Osteocyte (in vitro differentiated cells): ENCODE measurements around the gene INTS3. TPM values are rescaled to one million over a fixed set of nuclear protein-coding genes. Genes with fewer than 3 reads are reported as not detected.

ENCODE experiments used
- DNase-seq: peaks from one replicate; pipeline ENCODE4 v3.0.0; 2021; ENCODE audit warnings: mixed read lengths; ENCODE audit not compliant: unreplicated experiment; ENCODE audit errors: extremely low spot score
- H3K27ac Mint-ChIP-seq: one replicate; pipeline ENCODE4 v1.8.0; 2021; ENCODE audit warnings: mild to moderate bottlenecking, mixed read lengths; ENCODE audit not compliant: unreplicated experiment
- H3K27me3 Mint-ChIP-seq: one replicate; pipeline ENCODE4 v1.8.0; 2021; ENCODE audit warnings: mixed read lengths; ENCODE audit not compliant: unreplicated experiment
- H3K36me3 Mint-ChIP-seq: one replicate; pipeline ENCODE4 v1.8.0; 2021; ENCODE audit warnings: mixed read lengths; ENCODE audit not compliant: unreplicated experiment
- H3K4me1 Mint-ChIP-seq: one replicate; pipeline ENCODE4 v1.8.0; 2021; ENCODE audit warnings: mixed read lengths; ENCODE audit not compliant: unreplicated experiment
- H3K4me3 Mint-ChIP-seq: one replicate; pipeline ENCODE4 v1.8.0; 2021; ENCODE audit warnings: mild to moderate bottlenecking, moderate library complexity, mixed read lengths; ENCODE audit not compliant: unreplicated experiment
- H3K9me3 Mint-ChIP-seq: one replicate; pipeline ENCODE4 v1.8.0; 2021; ENCODE audit warnings: mixed read lengths; ENCODE audit not compliant: unreplicated experiment
- total RNA-seq: library from RNA; stranded (reverse); gene quantifications from 2 replicates; pipeline ENCODE4 v1.2.1, GENCODE V29; 2021
- TF ChIP-seq, protein P1 (sequence below): fragments of 200-600 bp; sonication (generic); IDR thresholded peaks from 2 replicates; pipeline ENCODE4 v1.5.0; 2021; ENCODE audit warnings: antibody characterized with exemption, mild to moderate bottlenecking, moderate library complexity

INTS3 gene
- total RNA-seq, 1 donor from 2014 or later, result 65.9 TPM

DNA sequence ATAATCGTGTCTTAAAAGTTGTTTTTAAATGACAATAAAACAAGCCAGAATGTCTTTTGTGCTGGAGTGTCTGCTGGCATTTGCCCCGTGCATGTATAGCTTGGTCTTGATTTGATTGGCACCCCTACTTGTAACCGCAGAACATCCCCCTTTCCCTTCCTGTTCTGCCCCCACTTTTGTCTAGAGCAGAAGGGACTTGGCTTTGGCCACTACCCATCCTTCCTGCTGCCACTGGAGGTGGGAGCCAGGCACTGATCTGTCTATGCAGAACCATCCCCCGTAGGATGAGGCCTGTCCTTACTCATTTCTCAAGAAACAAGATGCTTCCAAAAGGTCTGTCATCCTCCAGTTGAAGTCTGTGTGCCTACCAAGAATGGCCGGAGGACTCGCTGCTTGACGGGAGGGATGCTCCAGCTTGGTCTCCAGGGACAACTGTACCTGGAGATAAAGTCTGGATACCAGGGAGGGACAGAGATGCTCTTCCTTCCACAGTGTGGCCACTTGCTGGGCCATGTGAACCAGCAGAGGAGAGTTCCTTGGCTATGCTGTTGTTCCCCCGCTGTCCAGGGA lies 46.3 kb downstream of the INTS3 start:
- peaks cover 13% of the 10 kb centered on the region for H3K36me3 Mint-ChIP-seq
- no peaks in the 10 kb centered on the region for H3K27me3 Mint-ChIP-seq
- H3K27ac Mint-ChIP-seq, result no peak overlapping the region
- H3K9me3 Mint-ChIP-seq, result no peaks in the 10 kb centered on the region
- TF ChIP-seq, protein P1, sequence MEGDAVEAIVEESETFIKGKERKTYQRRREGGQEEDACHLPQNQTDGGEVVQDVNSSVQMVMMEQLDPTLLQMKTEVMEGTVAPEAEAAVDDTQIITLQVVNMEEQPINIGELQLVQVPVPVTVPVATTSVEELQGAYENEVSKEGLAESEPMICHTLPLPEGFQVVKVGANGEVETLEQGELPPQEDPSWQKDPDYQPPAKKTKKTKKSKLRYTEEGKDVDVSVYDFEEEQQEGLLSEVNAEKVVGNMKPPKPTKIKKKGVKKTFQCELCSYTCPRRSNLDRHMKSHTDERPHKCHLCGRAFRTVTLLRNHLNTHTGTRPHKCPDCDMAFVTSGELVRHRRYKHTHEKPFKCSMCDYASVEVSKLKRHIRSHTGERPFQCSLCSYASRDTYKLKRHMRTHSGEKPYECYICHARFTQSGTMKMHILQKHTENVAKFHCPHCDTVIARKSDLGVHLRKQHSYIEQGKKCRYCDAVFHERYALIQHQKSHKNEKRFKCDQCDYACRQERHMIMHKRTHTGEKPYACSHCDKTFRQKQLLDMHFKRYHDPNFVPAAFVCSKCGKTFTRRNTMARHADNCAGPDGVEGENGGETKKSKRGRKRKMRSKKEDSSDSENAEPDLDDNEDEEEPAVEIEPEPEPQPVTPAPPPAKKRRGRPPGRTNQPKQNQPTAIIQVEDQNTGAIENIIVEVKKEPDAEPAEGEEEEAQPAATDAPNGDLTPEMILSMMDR, result no peak
- H3K4me3 Mint-ChIP-seq, result no peak overlapping the region
- H3K4me1 Mint-ChIP-seq, result peaks cover 23% of the 10 kb centered on the region
- no peak for DNase-seq

GRCh38 chr1:153774780-153775457 lies 47.1 kb downstream of the INTS3 start, which contains the start of gene SLC27A3:
Gene SLC27A3, plus strand, starts transcription at chr1:153775407. Its CDS starts 91 bp downstream, at chr1:153775498.
- TF ChIP-seq, protein P1, result no peak
- Mint-ChIP-seq H3K4me1 (peaks cover 23% of the 10 kb centered on the region), H3K36me3 (peaks cover 6% of the 10 kb centered on the region), H3K27me3 (no peaks in the 10 kb centered on the region), H3K27ac (peak within 1 kb of the TSS; percentile 48), H3K4me3 (peak within 1 kb of the TSS; percentile 74), H3K9me3 (no peaks in the 10 kb centered on the region)
- no peak for DNase-seq

DNA sequence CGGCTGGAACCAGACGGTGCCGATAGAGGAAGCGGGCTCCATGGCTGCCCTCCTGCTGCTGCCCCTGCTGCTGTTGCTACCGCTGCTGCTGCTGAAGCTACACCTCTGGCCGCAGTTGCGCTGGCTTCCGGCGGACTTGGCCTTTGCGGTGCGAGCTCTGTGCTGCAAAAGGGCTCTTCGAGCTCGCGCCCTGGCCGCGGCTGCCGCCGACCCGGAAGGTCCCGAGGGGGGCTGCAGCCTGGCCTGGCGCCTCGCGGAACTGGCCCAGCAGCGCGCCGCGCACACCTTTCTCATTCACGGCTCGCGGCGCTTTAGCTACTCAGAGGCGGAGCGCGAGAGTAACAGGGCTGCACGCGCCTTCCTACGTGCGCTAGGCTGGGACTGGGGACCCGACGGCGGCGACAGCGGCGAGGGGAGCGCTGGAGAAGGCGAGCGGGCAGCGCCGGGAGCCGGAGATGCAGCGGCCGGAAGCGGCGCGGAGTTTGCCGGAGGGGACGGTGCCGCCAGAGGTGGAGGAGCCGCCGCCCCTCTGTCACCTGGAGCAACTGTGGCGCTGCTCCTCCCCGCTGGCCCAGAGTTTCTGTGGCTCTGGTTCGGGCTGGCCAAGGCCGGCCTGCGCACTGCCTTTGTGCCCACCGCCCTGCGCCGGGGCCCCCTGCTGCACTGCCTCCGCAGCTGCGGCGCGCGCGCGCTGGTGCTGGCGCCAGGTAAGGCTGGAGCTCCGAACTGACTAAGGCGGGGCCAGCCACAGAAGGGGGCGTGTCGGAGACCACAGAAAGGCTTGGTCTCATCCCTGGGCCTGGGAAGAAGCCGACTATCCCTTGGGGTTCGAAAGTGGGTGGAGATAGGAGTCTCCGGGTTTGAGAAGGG lies 47.8 kb downstream of the INTS3 start:
- TF ChIP-seq, protein P1, result no peak
- peak overlapping the region; percentile 18 for H3K27ac Mint-ChIP-seq
- no peaks in the 10 kb centered on the region for H3K9me3 Mint-ChIP-seq
- H3K4me1 Mint-ChIP-seq, result peaks cover 21% of the 10 kb centered on the region
- H3K4me3 Mint-ChIP-seq, result peak overlapping the region; percentile 74
- H3K36me3 Mint-ChIP-seq, result peaks cover 3% of the 10 kb centered on the region
- DNase-seq, result no peak
- H3K27me3 Mint-ChIP-seq, result no peaks in the 10 kb centered on the region

DNA sequence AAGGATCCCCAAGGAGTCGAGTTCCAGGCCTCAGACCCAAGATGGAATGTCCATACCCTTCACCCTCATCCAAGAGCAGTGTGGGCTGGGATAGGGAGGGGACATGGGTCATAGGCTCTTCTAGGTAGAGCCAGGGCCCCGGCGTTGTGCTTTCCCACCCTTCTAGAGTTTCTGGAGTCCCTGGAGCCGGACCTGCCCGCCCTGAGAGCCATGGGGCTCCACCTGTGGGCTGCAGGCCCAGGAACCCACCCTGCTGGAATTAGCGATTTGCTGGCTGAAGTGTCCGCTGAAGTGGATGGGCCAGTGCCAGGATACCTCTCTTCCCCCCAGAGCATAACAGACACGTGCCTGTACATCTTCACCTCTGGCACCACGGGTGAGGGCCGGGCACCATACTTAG lies 48.5 kb downstream of the INTS3 start:
- no peak for DNase-seq

More for the DNA sequence above, 48.5 kb downstream of the INTS3 start:
- Mint-ChIP-seq H3K36me3 (peaks cover 2% of the 10 kb centered on the region), H3K4me1 (peaks cover 21% of the 10 kb centered on the region), H3K27me3 (no peaks in the 10 kb centered on the region), H3K4me3 (peak overlapping the region; percentile 74), H3K9me3 (no peaks in the 10 kb centered on the region), H3K27ac (no peak overlapping the region)
- TF ChIP-seq, protein P1, result no peak
